TTC549 (cell line): ENCODE data around the gene VAC14.
"Not testable (repeated sequence)": the region's sequence is repeated elsewhere in the genome, so short reads cannot be mapped to it uniquely, and the experiment has no call there.

ENCODE experiments used
- FAIRE-seq: peaks from 2 replicates; lab custom pipeline; 2012; peaks lifted over from hg19 to GRCh38; lab: Jason Lieb, UNC

The VAC14 gene

DNA sequence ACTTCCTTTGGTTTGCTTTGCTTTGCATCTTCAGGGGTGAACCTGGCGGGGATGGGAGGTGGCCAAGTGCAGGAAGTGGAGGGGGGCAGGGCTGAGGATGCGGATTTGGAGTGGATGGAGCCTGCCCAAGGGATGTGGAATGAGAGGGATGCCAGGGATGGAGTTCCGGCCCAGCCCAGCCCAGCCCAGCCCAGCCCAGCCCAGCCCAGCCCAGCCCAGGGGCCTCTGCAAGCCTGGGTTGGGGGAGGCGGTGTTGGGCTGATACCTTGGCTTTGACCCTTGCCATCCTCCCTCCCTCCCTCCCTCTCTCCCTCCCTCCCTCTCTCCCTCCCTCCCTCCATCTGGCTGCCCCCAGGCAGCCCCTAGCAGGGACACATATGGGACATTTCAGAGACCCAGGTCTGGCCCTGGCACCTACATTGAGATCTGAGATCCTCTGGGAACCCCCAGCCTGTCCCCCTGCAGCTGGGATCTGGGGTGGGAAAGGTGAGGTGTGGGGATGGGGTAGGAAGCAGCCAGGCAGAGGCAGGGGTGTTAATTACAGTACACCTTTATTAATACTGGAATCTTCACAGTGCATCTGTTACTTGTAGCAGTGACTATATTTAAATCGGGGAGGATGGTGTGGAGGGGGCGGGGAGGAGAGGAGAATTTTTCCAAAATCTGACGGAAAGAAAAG, 140.1 kb downstream of the VAC14 start:
- no peak for FAIRE-seq

- FAIRE-seq: no peak
Measured at GRCh38 chr16:70659953-70660671, 140.8 kb downstream of the VAC14 start.

GRCh38 chr16:70659546-70659945, 141.4 kb downstream of the VAC14 start:
- FAIRE-seq: no peak

GRCh38 chr16:70658921-70659320, 142.0 kb downstream of the VAC14 start:
- FAIRE-seq: no peak

DNA sequence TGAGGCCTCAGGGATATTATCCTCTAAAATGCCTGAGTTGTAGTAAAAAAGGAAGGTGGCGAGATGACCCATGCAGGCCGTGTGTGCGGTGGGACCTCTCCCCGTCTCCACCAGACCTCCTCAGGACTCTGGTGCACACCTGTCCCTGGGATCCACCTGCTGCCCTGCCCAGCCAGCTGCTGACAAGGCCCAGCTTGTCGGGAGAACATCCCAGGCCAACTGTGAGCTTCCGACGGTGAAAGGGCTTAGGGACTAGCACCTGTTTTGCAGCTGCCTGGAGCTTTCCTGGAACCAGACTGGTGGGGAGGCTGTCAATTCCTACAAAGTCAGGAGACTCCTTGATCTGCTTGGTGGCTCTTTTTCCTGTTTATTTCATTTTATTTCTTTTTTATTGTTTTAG, 143.0 kb downstream of the VAC14 start:
- FAIRE-seq: no peak

- no peak for FAIRE-seq
Measured at GRCh38 chr16:70656712-70657263, 144.2 kb downstream of the VAC14 start.

GRCh38 chr16:70656065-70656711, 144.8 kb downstream of the VAC14 start:
- FAIRE-seq: no peak

GRCh38 chr16:70653809-70654771, 146.9 kb downstream of the VAC14 start:
- FAIRE-seq: peak; percentile 96

DNA sequence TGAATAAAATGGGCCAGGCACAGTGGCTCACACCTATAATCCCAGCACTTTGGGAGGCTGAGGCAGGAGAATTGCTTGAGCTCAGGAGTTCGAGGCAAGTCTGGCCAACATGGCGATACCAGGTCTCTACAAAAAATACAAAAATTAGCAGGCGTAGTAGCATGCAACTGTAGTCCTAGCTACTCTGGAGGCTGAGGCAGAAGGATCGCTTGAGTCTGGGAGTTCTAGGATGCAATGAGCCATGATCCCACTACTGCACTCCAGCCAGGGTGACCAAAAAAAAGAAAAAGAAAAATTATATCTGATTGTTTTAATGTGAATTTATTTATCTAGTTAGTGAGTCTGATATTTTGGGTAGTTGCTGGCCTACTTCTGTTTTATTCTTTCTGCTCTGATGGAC, 147.6 kb downstream of the VAC14 start:
- no peak for FAIRE-seq

GRCh38 chr16:70652322-70652721, 148.6 kb downstream of the VAC14 start:
- no peak for FAIRE-seq

DNA sequence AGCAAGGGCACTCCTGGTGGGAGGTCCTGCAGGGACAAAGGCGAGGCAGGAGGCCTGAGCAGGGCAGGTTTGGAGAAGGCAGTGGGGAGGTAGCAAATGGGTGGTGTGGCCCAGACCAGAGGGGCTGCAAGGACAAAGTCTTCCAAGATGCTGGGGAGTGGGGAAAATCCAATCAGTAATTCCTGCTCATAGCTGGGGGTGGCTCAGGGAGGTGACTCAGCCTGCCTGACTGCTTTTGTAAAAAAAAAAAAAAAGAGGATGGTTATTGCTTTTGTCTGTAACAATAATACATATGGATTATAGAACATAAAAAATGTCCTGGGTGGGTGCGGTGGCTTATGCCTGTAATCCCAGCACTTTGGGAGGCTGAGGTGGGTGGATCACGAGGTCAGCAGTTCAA, 149.4 kb downstream of the VAC14 start:
- no peak for FAIRE-seq

DNA sequence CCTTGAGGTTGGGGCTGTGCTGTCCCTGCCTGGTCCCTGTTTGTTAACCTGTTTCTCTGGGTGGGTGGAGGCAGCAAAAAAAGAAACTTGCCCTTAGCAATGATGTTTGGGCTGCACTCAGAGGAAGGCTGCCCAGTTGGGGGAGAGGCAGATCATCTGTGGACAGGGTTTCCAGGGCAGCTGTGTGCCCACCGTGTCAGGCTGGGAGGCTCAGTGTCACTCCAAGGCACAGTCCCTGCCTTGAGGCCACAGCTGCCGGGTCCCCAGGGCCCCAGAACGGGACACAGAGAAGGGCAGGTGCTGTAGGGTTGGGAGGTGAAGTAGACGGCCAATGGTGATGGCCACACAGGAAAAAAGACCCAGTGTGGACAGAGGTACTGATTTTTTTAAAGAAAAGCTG, 150.7 kb downstream of the VAC14 start:
- no peak for FAIRE-seq

DNA sequence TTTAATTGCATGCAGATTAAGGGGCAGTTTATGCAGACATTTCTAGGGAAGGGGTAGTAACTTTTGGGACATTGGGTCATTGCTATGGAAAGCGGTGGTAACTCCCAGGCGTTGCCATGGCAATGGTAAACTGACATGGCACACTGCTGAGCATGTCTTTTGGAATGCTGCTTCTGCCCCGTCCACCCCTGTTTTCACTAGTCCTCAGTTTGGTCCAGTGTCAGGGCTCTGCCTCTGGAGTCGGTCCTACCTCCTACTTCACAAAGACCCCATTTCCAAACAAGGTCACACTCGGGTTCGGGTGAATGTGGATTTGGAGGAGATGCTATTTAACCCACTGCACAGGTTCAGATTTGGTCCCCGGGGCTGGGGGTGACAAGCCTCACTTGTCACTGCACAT, 151.7 kb downstream of the VAC14 start:
- FAIRE-seq: no peak

GRCh38 chr16:70648606-70649005, 152.4 kb downstream of the VAC14 start:
- FAIRE-seq: no peak

GRCh38 chr16:70647441-70648359, 153.3 kb downstream of the VAC14 start:
- FAIRE-seq: no peak

GRCh38 chr16:70646260-70647241, 154.4 kb downstream of the VAC14 start, which contains the start of gene IL34:
Gene IL34, plus strand, starts transcription at chr16:70646559. Its CDS starts 389 bp downstream, at chr16:70646948.
- FAIRE-seq: no peak

DNA sequence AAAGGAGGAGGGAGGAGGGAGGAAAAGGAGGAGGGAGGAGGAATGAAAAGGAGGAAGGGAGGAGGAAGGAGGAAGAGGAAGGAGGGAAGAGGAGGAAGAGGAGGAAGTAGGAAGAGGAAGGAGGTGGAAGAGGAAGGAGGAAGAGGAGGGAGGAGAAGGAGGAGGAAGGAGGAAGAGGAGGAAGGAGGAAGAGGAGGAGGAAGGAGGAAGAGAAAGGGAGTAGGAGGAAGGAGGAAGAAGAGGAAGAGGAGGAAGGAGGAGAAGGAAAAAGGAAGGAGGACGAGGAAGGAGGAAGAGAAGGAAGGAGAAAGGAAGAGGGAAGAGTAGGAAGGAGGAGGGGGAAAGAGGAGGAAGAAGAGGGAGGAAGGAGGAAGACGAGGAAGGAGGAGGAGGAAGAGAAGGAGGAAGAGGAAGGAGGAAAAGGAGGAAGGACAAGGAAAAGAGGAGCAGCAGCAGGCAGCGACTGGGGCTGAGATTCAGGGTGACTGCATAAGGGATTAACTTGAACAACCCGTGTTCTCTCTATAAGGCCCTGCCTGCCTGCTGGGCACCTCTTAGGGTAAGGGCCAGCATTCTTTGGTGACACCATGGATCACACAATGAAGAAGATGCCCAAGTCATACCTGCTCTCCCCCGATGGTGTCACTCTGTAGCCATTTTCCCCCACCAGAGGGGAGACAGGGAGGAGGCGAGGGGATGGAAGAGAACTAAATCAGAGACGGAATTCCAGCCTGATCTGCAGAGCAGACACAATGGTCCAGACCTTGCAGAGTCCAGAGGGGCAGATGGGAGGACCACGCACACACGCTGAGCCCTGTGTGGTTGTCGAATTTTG, 156.0 kb downstream of the VAC14 start:
- no peak for FAIRE-seq

- not testable (repeated sequence) for FAIRE-seq
Measured at GRCh38 chr16:70643264-70643663, 157.7 kb downstream of the VAC14 start.

- FAIRE-seq: no peak
Measured at GRCh38 chr16:70642633-70643032, 158.3 kb downstream of the VAC14 start.
